MM.1S (cell line): ENCODE results near the gene TNFRSF4.

Experiments
- CTCF ChIP-seq: fragments of 300-600 bp; sonication (generic); IDR thresholded peaks from 2 replicates; pipeline ENCODE4 v1.5.1; 2016; ENCODE audit warnings: antibody characterized with exemption, low read length, mixed read lengths
- EZH2 ChIP-seq: fragments of 300-600 bp; sonication (generic); optimal IDR thresholded peaks from 2 replicates; pipeline ENCODE3; 2017; ENCODE audit warnings: low read depth, mild to moderate bottlenecking, antibody characterized with exemption, low read length, mixed read lengths
- EZH2phosphoT487 ChIP-seq: fragments of 300-600 bp; sonication (generic); IDR thresholded peaks from 2 replicates; pipeline ENCODE4 v1.6.1; 2018; ENCODE audit warnings: antibody characterized with exemption, low read length

GRCh38 chr1:1250786-1251284 is 36.9 kb upstream of the TNFRSF4 start:
- no peak for TF ChIP-seq CTCF
- TF ChIP-seq EZH2: no peak
- no peak for TF ChIP-seq EZH2phosphoT487
